Karpas-422 (cell line): Measurements from ENCODE around the gene MIEN1. TPM values are rescaled to one million over a fixed set of nuclear protein-coding genes. Genes with fewer than 3 reads are reported as not detected.
A peak's percentile ranks its signal among the peaks of the same experiment; 100 is the strongest.

Experiments
- DNase-seq: peaks from one replicate; pipeline ENCODE4 v3.0.0-alpha.2; 2015
- H2AFZ ChIP-seq: fragments of 200-600 bp; sonication (generic); 2 replicates; pipeline ENCODE4 v1.6.1; 2014; ENCODE audit warnings: antibody characterized with exemption, low read length, mixed read lengths
- H3K27ac ChIP-seq: fragments of 200-600 bp; sonication (generic); 2 replicates; pipeline ENCODE4 v1.5.1; 2014; ENCODE audit warnings: mild to moderate bottlenecking, low read length, moderate library complexity
- H3K27me3 ChIP-seq: fragments of 200-600 bp; sonication (generic); 2 replicates; pipeline ENCODE4 v1.6.1; 2014; ENCODE audit warnings: low read length, mixed read lengths
- H3K36me3 ChIP-seq: fragments of 200-600 bp; sonication (generic); 2 replicates; pipeline ENCODE4 v1.6.1; 2014; ENCODE audit warnings: low read length, mixed read lengths; ENCODE audit not compliant: insufficient read depth
- H3K4me1 ChIP-seq: fragments of 200-600 bp; sonication (generic); 2 replicates; pipeline ENCODE4 v1.6.1; 2014; ENCODE audit warnings: mild to moderate bottlenecking, low read length, mixed read lengths
- H3K4me2 ChIP-seq: fragments of 200-600 bp; sonication (generic); 2 replicates; pipeline ENCODE4 v1.6.1; 2014; ENCODE audit warnings: low read length, low read depth, mild to moderate bottlenecking; ENCODE audit not compliant: poor library complexity, severe bottlenecking
- H3K4me3 ChIP-seq: fragments of 200-600 bp; sonication (generic); 2 replicates; pipeline ENCODE4 v1.5.1; 2014; ENCODE audit warnings: mild to moderate bottlenecking, antibody characterized with exemption, low read length, mixed read lengths
- H3K79me2 ChIP-seq: fragments of 200-600 bp; sonication (generic); 2 replicates; pipeline ENCODE4 v1.6.1; 2014; ENCODE audit warnings: mild to moderate bottlenecking, low read length, mixed read lengths
- H3K9ac ChIP-seq: fragments of 200-600 bp; sonication (generic); 2 replicates; pipeline ENCODE4 v1.6.0; 2014; ENCODE audit warnings: low read length
- H3K9me2 ChIP-seq: fragments of 200-600 bp; sonication (generic), shearing (Covaris generic); replicated peaks from 2 replicates; pipeline ENCODE4 v1.6.0; 2014; ENCODE audit warnings: mild to moderate bottlenecking, low read length, moderate library complexity; ENCODE audit not compliant: insufficient read depth
- H3K9me3 ChIP-seq: fragments of 300-700, 200-600 bp; sonication (generic); 2 replicates; pipeline ENCODE4 v1.6.1; 2014; ENCODE audit warnings: low read length, mixed read lengths
- H4K20me1 ChIP-seq: fragments of 200-600 bp; sonication (generic); 2 replicates; pipeline ENCODE4 v1.6.1; 2014; ENCODE audit warnings: mild to moderate bottlenecking, antibody characterized with exemption, low read length, low read depth; ENCODE audit not compliant: insufficient read depth
- small RNA-seq: library from RNA; depleted of rRNA; stranded (forward); fragments of <200 nt; gene quantifications from one replicate; pipeline ENCODE3, GENCODE V24; 2014
- total RNA-seq: library from RNA; depleted of rRNA; stranded (reverse); fragments of >200 nt; shearing (Covaris generic); gene quantifications from 2 replicates; pipeline ENCODE4 v1.2.3, GENCODE V29; 2014; ENCODE audit warnings: low replicate concordance; rRNA removed

The MIEN1 gene
- total RNA-seq, 1 experiment from 2014 or later, result 77.8 TPM

DNA sequence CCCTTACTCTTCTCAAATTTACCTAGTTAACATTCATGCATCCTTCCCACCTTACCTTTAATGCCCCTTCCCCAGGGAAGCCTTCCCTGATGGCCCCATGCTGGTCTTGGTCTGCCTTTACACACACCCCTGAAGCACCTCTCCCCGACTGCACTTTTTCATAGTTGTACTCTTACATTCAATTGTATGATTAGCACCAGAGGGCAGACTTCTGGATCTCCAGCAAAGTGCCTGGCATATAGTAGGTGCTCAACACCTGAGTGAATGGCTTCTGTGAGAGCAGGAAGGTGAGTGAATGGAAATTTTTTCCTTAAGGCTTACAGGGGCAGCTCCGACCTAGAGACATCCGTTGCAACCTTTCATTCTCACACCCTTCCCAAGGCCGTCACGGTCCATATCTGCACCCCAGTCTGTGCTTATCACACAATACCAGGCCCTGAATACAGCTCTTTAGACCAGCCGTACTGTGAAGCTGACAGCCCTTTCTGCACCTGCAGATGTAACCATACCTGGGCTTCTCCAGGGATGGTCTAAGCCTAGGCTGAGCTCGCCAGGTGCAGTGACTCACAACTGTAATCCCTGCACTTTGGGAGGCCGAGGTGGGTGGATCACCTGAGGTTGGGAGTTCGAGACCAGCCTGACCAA, 46.9 kb downstream of the MIEN1 start:
- Histone ChIP-seq H3K27ac (no peak overlapping the region), H4K20me1 (no peaks in the 10 kb centered on the region), H3K4me1 (peaks cover 27% of the 10 kb centered on the region), H3K4me3 (no peak overlapping the region), H2AFZ (no peak overlapping the region), H3K79me2 (no peaks in the 10 kb centered on the region), H3K36me3 (no peaks in the 10 kb centered on the region), H3K9me2 (no peaks in the 10 kb centered on the region), H3K9ac (no peak overlapping the region), H3K9me3 (no peaks in the 10 kb centered on the region), H3K27me3 (no peaks in the 10 kb centered on the region), H3K4me2 (no peak overlapping the region)
- DNase-seq, result no peak

DNA sequence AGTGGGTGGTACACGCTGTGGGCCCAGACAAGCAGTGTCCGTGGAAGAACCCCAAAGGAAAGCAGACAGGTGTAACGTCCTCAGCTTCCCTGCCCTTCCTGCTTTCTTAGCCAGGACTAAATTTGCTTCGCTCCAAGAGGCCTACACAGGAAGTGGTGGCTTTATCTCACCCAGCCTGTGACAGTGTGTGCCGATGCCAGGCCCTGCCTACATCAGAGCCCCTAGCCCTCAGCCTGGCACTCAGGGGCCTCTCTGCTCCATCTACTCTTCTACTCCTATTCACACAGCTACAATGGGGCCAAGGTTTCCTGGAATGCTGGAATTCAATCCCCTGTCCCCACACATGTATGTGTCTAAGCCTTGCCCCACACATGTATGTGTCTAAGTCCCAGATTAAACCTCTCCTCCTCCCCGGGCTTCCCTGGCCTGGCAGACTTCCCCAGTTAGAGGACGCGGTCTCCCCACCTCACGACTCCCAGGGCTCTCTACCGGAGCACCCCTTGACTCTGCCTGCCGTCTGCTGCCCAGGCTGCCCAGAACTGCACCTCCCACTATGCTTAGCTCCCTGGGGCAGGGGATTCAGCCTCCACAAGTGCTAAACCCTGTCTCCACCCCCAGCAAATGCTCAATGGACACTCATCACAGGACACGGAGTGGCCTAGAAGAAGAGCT, 50.7 kb downstream of the MIEN1 start:
- Histone ChIP-seq H3K4me2 (peak overlapping the region; percentile 12), H3K27ac (no peak overlapping the region; the same call in 1 of the 2 replicates), H3K9me3 (no peaks in the 10 kb centered on the region), H3K4me1 (peaks cover 52% of the 10 kb centered on the region), H2AFZ (no peak overlapping the region), H3K36me3 (no peaks in the 10 kb centered on the region), H3K9me2 (no peaks in the 10 kb centered on the region), H3K9ac (peak overlapping the region; percentile 36; the same call in 1 of the 2 replicates), H3K27me3 (no peaks in the 10 kb centered on the region), H3K4me3 (no peak overlapping the region), H3K79me2 (no peaks in the 10 kb centered on the region), H4K20me1 (no peaks in the 10 kb centered on the region)
- no peak for DNase-seq

Small RNA genes lying within 50 kb of the gene (small RNA-seq; reads per million reads assigned to genes)
- not detected for gene MIR4728

Other genes with a start within 250 kb of the MIEN1 start
- gene NEUROD2, start 122.6 kb downstream of the MIEN1 start, total RNA-seq, result not detected in 2 replicates
- gene PPP1R1B, start 103.6 kb downstream of the MIEN1 start, total RNA-seq, result not detected in 2 replicates
- gene STARD3, start 93.4 kb downstream of the MIEN1 start, total RNA-seq, result 42.9 and 43.5 TPM in 2 replicates
- 1.5 and 1.9 TPM in 2 replicates for gene TCAP, start 65.2 kb downstream of the MIEN1 start, total RNA-seq
- 6.8 TPM in 1 of 2 replicates, not detected in the other for gene PNMT, start 62.1 kb downstream of the MIEN1 start, total RNA-seq
- gene PGAP3, start 42.5 kb downstream of the MIEN1 start, total RNA-seq, result 10.6 and 20.2 TPM in 2 replicates
- 7.3 and 10.9 TPM in 2 replicates for gene ERBB2, start 30.5 kb downstream of the MIEN1 start, total RNA-seq
- gene GRB7, start 7.4 kb upstream of the MIEN1 start, total RNA-seq, result 0.18 and 1.5 TPM in 2 replicates
- 83.0 and 137 TPM in 2 replicates for gene IKZF3, start 133.8 kb upstream of the MIEN1 start, total RNA-seq
- 3.9 and 10.4 TPM in 2 replicates for gene ZPBP2, start 137.7 kb upstream of the MIEN1 start, total RNA-seq
- 14.8 and 21.3 TPM in 2 replicates for gene GSDMB, start 188.1 kb upstream of the MIEN1 start, total RNA-seq
- gene ORMDL3, start 197.1 kb upstream of the MIEN1 start, total RNA-seq, result 41.4 and 46.8 TPM in 2 replicates
- gene LRRC3C, start 197.2 kb upstream of the MIEN1 start, total RNA-seq, result 0.86 TPM in 1 of 2 replicates, not detected in the other
- not detected in 2 replicates for gene GSDMA, start 232.5 kb upstream of the MIEN1 start, total RNA-seq